Measurements from ENCODE around the gene COA1.
"Not testable (repeated sequence)": the region's sequence is repeated elsewhere in the genome, so short reads cannot be mapped to it uniquely, and the experiment has no call there.

COA1 gene

GRCh38 chr7:43612599-43613589, 116.4 kb downstream of the COA1 start:
- H3K4me3 ChIP-seq (ENCODE audit: low read depth, low read length) = no peak overlapping the region
- H3K9ac ChIP-seq (ENCODE audit: low read depth, low read length) = no peak overlapping the region
- H3K36me3 ChIP-seq (ENCODE audit: control insufficient read depth, insufficient read depth, low read length) = peaks cover 8% of the 10 kb centered on the region
- no peaks in the 10 kb centered on the region for H3K4me1 ChIP-seq (ENCODE audit: control insufficient read depth, insufficient read depth, low read length)
- no peaks in the 10 kb centered on the region for H3K27me3 ChIP-seq (ENCODE audit: control insufficient read depth, insufficient read depth, low read length)
- no peaks in the 10 kb centered on the region for H3K9me3 ChIP-seq (ENCODE audit: control insufficient read depth, insufficient read depth, low read length)

- Histone ChIP-seq H3K9me3 (ENCODE audit: control insufficient read depth, insufficient read depth, low read length) (no peaks in the 10 kb centered on the region), H3K27me3 (ENCODE audit: control insufficient read depth, insufficient read depth, low read length) (no peaks in the 10 kb centered on the region), H3K4me3 (ENCODE audit: low read depth, low read length) (no peak overlapping the region), H3K36me3 (ENCODE audit: control insufficient read depth, insufficient read depth, low read length) (peaks cover 8% of the 10 kb centered on the region), H3K4me1 (ENCODE audit: control insufficient read depth, insufficient read depth, low read length) (no peaks in the 10 kb centered on the region), H3K9ac (ENCODE audit: low read depth, low read length) (no peak overlapping the region)
Observed at GRCh38 chr7:43612128-43612527, 117.2 kb downstream of the COA1 start.

- H3K27me3 ChIP-seq (ENCODE audit: control insufficient read depth, insufficient read depth, low read length) = no peaks in the 10 kb centered on the region
- peaks cover 8% of the 10 kb centered on the region for H3K36me3 ChIP-seq (ENCODE audit: control insufficient read depth, insufficient read depth, low read length)
- no peak overlapping the region for H3K9ac ChIP-seq (ENCODE audit: low read depth, low read length)
- no peaks in the 10 kb centered on the region for H3K9me3 ChIP-seq (ENCODE audit: control insufficient read depth, insufficient read depth, low read length)
- H3K4me1 ChIP-seq (ENCODE audit: control insufficient read depth, insufficient read depth, low read length) = no peaks in the 10 kb centered on the region
- no peak overlapping the region for H3K4me3 ChIP-seq (ENCODE audit: low read depth, low read length)
Observed at GRCh38 chr7:43609097-43609496, 120.2 kb downstream of the COA1 start.

GRCh38 chr7:43604251-43604650, 125.1 kb downstream of the COA1 start:
- Histone ChIP-seq H3K9ac (ENCODE audit: low read depth, low read length) (no peak overlapping the region), H3K36me3 (ENCODE audit: control insufficient read depth, insufficient read depth, low read length) (peaks cover 2% of the 10 kb centered on the region), H3K4me3 (ENCODE audit: low read depth, low read length) (no peak overlapping the region), H3K4me1 (ENCODE audit: control insufficient read depth, insufficient read depth, low read length) (no peaks in the 10 kb centered on the region), H3K9me3 (ENCODE audit: control insufficient read depth, insufficient read depth, low read length) (no peaks in the 10 kb centered on the region), H3K27me3 (ENCODE audit: control insufficient read depth, insufficient read depth, low read length) (no peaks in the 10 kb centered on the region)

GRCh38 chr7:43602256-43602655, 127.1 kb downstream of the COA1 start:
- H3K9ac ChIP-seq (ENCODE audit: low read depth, low read length) = no peak overlapping the region
- no peaks in the 10 kb centered on the region for H3K27me3 ChIP-seq (ENCODE audit: control insufficient read depth, insufficient read depth, low read length)
- H3K36me3 ChIP-seq (ENCODE audit: control insufficient read depth, insufficient read depth, low read length) = no peaks in the 10 kb centered on the region
- no peaks in the 10 kb centered on the region for H3K4me1 ChIP-seq (ENCODE audit: control insufficient read depth, insufficient read depth, low read length)
- no peaks in the 10 kb centered on the region for H3K9me3 ChIP-seq (ENCODE audit: control insufficient read depth, insufficient read depth, low read length)
- H3K4me3 ChIP-seq (ENCODE audit: low read depth, low read length) = no peak overlapping the region

DNA sequence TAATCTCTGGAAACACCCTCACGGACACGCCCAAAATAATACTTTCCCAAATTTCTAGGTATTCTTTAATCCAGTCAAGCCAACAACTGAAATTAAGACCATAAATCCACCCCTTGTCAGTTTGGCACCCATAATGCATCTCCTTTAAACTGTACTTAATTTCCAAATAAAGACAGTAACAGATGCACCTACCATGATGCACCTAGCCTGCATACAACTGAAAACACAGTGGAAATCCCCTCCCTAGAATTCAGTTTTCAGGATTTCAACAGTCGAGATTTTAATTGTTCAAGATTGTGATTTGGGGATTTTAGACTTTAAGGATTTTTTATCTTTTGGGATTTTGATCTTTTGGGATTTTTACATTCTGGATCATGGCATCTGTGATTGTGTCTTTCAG, 129.3 kb downstream of the COA1 start:
- H3K9me3 ChIP-seq (ENCODE audit: control insufficient read depth, insufficient read depth, low read length) = no peaks in the 10 kb centered on the region
- no peaks in the 10 kb centered on the region for H3K27me3 ChIP-seq (ENCODE audit: control insufficient read depth, insufficient read depth, low read length)
- H3K4me1 ChIP-seq (ENCODE audit: control insufficient read depth, insufficient read depth, low read length) = no peaks in the 10 kb centered on the region
- H3K9ac ChIP-seq (ENCODE audit: low read depth, low read length) = no peak overlapping the region
- H3K36me3 ChIP-seq (ENCODE audit: control insufficient read depth, insufficient read depth, low read length) = no peaks in the 10 kb centered on the region
- no peak overlapping the region for H3K4me3 ChIP-seq (ENCODE audit: low read depth, low read length)

- H3K4me1 ChIP-seq (ENCODE audit: control insufficient read depth, insufficient read depth, low read length); H3K9ac ChIP-seq (ENCODE audit: low read depth, low read length); H3K36me3 ChIP-seq (ENCODE audit: control insufficient read depth, insufficient read depth, low read length); H3K4me3 ChIP-seq (ENCODE audit: low read depth, low read length); H3K9me3 ChIP-seq (ENCODE audit: control insufficient read depth, insufficient read depth, low read length); H3K27me3 ChIP-seq (ENCODE audit: control insufficient read depth, insufficient read depth, low read length): not testable (repeated sequence)
Observed at GRCh38 chr7:43596426-43596825, 132.9 kb downstream of the COA1 start.

DNA sequence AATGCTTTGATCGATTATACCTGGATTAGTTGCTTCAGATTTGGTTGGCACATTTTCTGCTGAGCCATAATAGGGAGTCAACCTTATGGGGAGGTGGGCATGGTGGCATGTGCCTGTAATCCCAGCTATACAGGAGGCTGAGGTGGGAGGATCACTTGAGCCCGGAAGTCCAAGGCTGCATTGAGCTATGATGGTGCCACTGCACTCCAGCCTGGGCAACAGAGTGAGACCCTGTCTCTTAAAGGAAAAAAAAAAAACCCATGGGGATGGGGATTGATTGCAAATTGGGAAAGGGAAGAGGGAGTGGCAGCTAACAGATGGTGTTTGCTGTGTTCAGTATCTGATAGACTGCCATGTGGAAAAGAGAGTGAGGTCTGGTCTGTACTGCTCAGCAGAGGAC, 135.3 kb downstream of the COA1 start:
- Histone ChIP-seq H3K9ac (ENCODE audit: low read depth, low read length) (no peak overlapping the region), H3K27me3 (ENCODE audit: control insufficient read depth, insufficient read depth, low read length) (no peaks in the 10 kb centered on the region), H3K9me3 (ENCODE audit: control insufficient read depth, insufficient read depth, low read length) (no peaks in the 10 kb centered on the region), H3K36me3 (ENCODE audit: control insufficient read depth, insufficient read depth, low read length) (no peaks in the 10 kb centered on the region), H3K4me3 (ENCODE audit: low read depth, low read length) (no peak overlapping the region), H3K4me1 (ENCODE audit: control insufficient read depth, insufficient read depth, low read length) (no peaks in the 10 kb centered on the region)

- Histone ChIP-seq H3K9ac (ENCODE audit: low read depth, low read length) (no peak overlapping the region), H3K27me3 (ENCODE audit: control insufficient read depth, insufficient read depth, low read length) (no peaks in the 10 kb centered on the region), H3K9me3 (ENCODE audit: control insufficient read depth, insufficient read depth, low read length) (no peaks in the 10 kb centered on the region), H3K36me3 (ENCODE audit: control insufficient read depth, insufficient read depth, low read length) (no peaks in the 10 kb centered on the region), H3K4me1 (ENCODE audit: control insufficient read depth, insufficient read depth, low read length) (no peaks in the 10 kb centered on the region), H3K4me3 (ENCODE audit: low read depth, low read length) (no peak overlapping the region)
Observed at GRCh38 chr7:43593010-43593409, 136.3 kb downstream of the COA1 start.

DNA sequence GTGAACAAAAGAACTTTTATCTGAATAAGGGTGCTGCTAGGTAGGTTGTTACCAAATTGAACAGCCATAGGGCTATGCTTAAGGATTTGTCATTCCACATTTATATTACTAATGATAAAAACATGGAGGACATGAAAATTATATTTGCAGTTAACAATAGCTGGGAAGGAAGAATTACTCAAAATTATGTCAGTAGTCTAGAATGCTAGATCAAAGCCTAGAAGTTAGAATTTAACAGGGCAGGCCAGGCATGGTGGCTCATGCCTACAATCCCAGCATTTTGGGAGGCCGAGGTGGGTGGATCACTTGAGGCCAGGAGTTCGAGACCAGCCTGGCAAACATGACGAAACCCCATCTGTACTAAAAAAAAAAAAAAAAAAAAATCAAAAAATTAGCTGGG, 137.0 kb downstream of the COA1 start:
- Histone ChIP-seq H3K4me3 (ENCODE audit: low read depth, low read length) (no peak overlapping the region), H3K9ac (ENCODE audit: low read depth, low read length) (no peak overlapping the region), H3K4me1 (ENCODE audit: control insufficient read depth, insufficient read depth, low read length) (no peaks in the 10 kb centered on the region), H3K27me3 (ENCODE audit: control insufficient read depth, insufficient read depth, low read length) (no peaks in the 10 kb centered on the region), H3K9me3 (ENCODE audit: control insufficient read depth, insufficient read depth, low read length) (no peaks in the 10 kb centered on the region), H3K36me3 (ENCODE audit: control insufficient read depth, insufficient read depth, low read length) (no peaks in the 10 kb centered on the region)

- Histone ChIP-seq H3K4me1 (ENCODE audit: control insufficient read depth, insufficient read depth, low read length) (no peaks in the 10 kb centered on the region), H3K9ac (ENCODE audit: low read depth, low read length) (no peak overlapping the region)
Observed at GRCh38 chr7:43591558-43592180, 137.7 kb downstream of the COA1 start.

More at GRCh38 chr7:43591558-43592180, 137.7 kb downstream of the COA1 start:
- H3K27me3 ChIP-seq (ENCODE audit: control insufficient read depth, insufficient read depth, low read length) = no peaks in the 10 kb centered on the region
- no peak overlapping the region for H3K4me3 ChIP-seq (ENCODE audit: low read depth, low read length)
- H3K9me3 ChIP-seq (ENCODE audit: control insufficient read depth, insufficient read depth, low read length) = no peaks in the 10 kb centered on the region
- no peaks in the 10 kb centered on the region for H3K36me3 ChIP-seq (ENCODE audit: control insufficient read depth, insufficient read depth, low read length)

Measured in iPS-15b (cell line).